OCI-LY7 (cell line): Measurements from ENCODE around the gene XRCC4. TPM values are rescaled to one million over a fixed set of nuclear protein-coding genes. Genes with fewer than 3 reads are reported as not detected.

Experiments used
- BruUV-seq: library from RNA; stranded (reverse); fragments of 400-500 nt; replicated peaks from 2 replicates; lab custom pipeline; 2021; lab: Mats Ljungman, UMichigan
- CTCF ChIA-PET: fragments of 300-600 bp; sonication (Branson Sonifier 250); formaldehyde crosslinking; loops from one replicate; lab custom pipeline; 2022; ENCODE audit warnings: antibody characterized with exemption; ENCODE audit not compliant: unreplicated experiment; lab: Charles Lee
- POLR2A ChIA-PET: fragments of 300-600 bp; sonication (Branson Sonifier 250); formaldehyde crosslinking; loops from one replicate; lab custom pipeline; 2022; ENCODE audit warnings: antibody characterized with exemption; lab: Charles Lee
- DNase-seq: peaks from one replicate; pipeline ENCODE4 v3.0.0-alpha.2; 2015; ENCODE audit warnings: low spot score
- H2AFZ ChIP-seq: fragments of 200-600 bp; sonication (generic), shearing (Covaris generic); 2 replicates; pipeline ENCODE4 v1.6.1; 2014; ENCODE audit warnings: mild to moderate bottlenecking, antibody characterized with exemption, low read length, moderate library complexity
- H3K27ac ChIP-seq: fragments of 200-600 bp; sonication (generic); 2 replicates; pipeline ENCODE4 v1.5.1; 2014; ENCODE audit warnings: mixed run types, low read depth, mild to moderate bottlenecking, moderate library complexity, low read length, inconsistent platforms; ENCODE audit not compliant: poor library complexity, severe bottlenecking
- H3K36me3 ChIP-seq: fragments of 200-600 bp; sonication (generic); 2 replicates; pipeline ENCODE4 v1.6.1; 2014; ENCODE audit warnings: mild to moderate bottlenecking, antibody characterized with exemption, low read length, moderate library complexity, mixed read lengths; ENCODE audit not compliant: insufficient read depth
- H3K4me1 ChIP-seq: fragments of 200-600 bp; sonication (generic); 2 replicates; pipeline ENCODE4 v1.5.1; 2014; ENCODE audit warnings: mild to moderate bottlenecking, low read length; ENCODE audit not compliant: insufficient read depth, poor library complexity, severe bottlenecking
- H3K4me2 ChIP-seq: fragments of 200-600 bp; sonication (generic); 2 replicates; pipeline ENCODE4 v1.6.1; 2014; ENCODE audit warnings: mild to moderate bottlenecking, low read length
- H3K4me3 ChIP-seq: fragments of 200-600 bp; sonication (generic); 2 replicates; pipeline ENCODE4 v1.5.1; 2014; ENCODE audit warnings: mild to moderate bottlenecking, low read depth, low read length; ENCODE audit not compliant: poor library complexity, severe bottlenecking
- H3K79me2 ChIP-seq: fragments of 200-600 bp; sonication (generic); 2 replicates; pipeline ENCODE4 v1.6.1; 2016; ENCODE audit warnings: low read depth, mild to moderate bottlenecking, low read length, moderate library complexity, mixed read lengths; ENCODE audit not compliant: insufficient read depth
- H3K9me2 ChIP-seq: fragments of 200-600 bp; sonication (generic); 2 replicates; pipeline ENCODE4 v1.6.1; 2016; ENCODE audit warnings: mild to moderate bottlenecking, low read length, mixed read lengths; ENCODE audit not compliant: insufficient read depth
- H3K9me3 ChIP-seq: fragments of 200-600 bp; sonication (generic); 2 replicates; pipeline ENCODE4 v1.6.1; 2014; ENCODE audit warnings: mild to moderate bottlenecking, mixed run types, low read length, mixed read lengths
- H4K20me1 ChIP-seq: fragments of 200-600 bp; sonication (generic); 2 replicates; pipeline ENCODE4 v1.6.1; 2014; ENCODE audit warnings: mild to moderate bottlenecking, antibody characterized with exemption, low read length, moderate library complexity, mixed read lengths; ENCODE audit not compliant: insufficient read depth
- EZH2phosphoT487 ChIP-seq: fragments of 200-600 bp; sonication (generic); IDR thresholded peaks from 2 replicates; pipeline ENCODE4 v1.6.1; 2018; ENCODE audit warnings: low read depth, borderline replicate concordance, mild to moderate bottlenecking, mixed run types, antibody characterized with exemption, low read length, moderate library complexity, mixed read lengths
- intact Hi-C: fragments of 100-400 bp; cut with micrococcal nuclease; formaldehyde crosslinking; loops from one replicate; pipeline ENCODE4 v1.10.0; 2022; ENCODE audit not compliant: unreplicated experiment
- total RNA-seq, 2 experiments: library from RNA; depleted of rRNA in 1 of 2; stranded (reverse); fragments of >200 nt in 1 of 2; shearing (Covaris generic) in 1 of 2; gene quantifications; 2 replicates each; pipeline ENCODE4 v1.2.3, GENCODE V29; 2014 to 2022
- TF ChIP-seq, protein P1 (sequence below): fragments of 200-600 bp; sonication (generic); conservative IDR thresholded peaks from 2 replicates; pipeline ENCODE4 v1.5.1; 2014; ENCODE audit warnings: mild to moderate bottlenecking, antibody characterized with exemption, low read length, moderate library complexity, mixed read lengths

Gene XRCC4
- total RNA-seq, 2 experiments from 2014 or later = 14.5 to 23.3 TPM

DNA sequence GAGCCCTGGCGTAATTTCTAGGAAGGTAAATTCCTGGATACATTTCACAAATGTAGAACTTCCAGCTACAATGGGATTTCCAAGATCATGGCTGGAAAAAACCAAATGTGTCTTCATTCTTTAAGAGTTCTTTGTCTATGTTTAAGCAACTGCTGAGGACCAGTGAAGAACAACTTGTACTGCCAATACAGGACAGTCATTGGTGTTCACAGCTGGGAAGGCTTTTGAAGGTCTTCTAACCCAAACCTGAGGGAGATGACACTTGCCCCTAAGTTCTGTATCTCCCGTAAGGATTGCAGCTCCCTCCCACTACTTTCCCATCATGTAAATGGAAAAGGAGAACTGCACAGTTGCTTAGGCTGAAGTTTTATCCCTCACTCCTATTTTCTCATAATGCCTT, 28.5 kb upstream of the XRCC4 start:
- Histone ChIP-seq H4K20me1 (no peaks in the 10 kb centered on the region), H3K4me3 (no peak overlapping the region), H3K4me2 (no peak overlapping the region), H3K79me2 (no peaks in the 10 kb centered on the region), H3K9me2 (no peaks in the 10 kb centered on the region), H2AFZ (no peak overlapping the region), H3K4me1 (no peaks in the 10 kb centered on the region), H3K36me3 (peaks cover 15% of the 10 kb centered on the region; the same call in 1 of the 2 replicates), H3K9me3 (no peaks in the 10 kb centered on the region), H3K27ac (no peak overlapping the region)
- TF ChIP-seq, protein P1, sequence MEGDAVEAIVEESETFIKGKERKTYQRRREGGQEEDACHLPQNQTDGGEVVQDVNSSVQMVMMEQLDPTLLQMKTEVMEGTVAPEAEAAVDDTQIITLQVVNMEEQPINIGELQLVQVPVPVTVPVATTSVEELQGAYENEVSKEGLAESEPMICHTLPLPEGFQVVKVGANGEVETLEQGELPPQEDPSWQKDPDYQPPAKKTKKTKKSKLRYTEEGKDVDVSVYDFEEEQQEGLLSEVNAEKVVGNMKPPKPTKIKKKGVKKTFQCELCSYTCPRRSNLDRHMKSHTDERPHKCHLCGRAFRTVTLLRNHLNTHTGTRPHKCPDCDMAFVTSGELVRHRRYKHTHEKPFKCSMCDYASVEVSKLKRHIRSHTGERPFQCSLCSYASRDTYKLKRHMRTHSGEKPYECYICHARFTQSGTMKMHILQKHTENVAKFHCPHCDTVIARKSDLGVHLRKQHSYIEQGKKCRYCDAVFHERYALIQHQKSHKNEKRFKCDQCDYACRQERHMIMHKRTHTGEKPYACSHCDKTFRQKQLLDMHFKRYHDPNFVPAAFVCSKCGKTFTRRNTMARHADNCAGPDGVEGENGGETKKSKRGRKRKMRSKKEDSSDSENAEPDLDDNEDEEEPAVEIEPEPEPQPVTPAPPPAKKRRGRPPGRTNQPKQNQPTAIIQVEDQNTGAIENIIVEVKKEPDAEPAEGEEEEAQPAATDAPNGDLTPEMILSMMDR = no peak
- no peak for TF ChIP-seq EZH2phosphoT487
- POLR2A ChIA-PET = interaction anchor here (0.6 to 1.5 kb wide), 3 partner anchors 29 to 346 kb away, joined by 3 to 4 read pairs (median 3); partner anchors contain the start of genes TMEM167A and XRCC4
- CTCF ChIA-PET = no interaction called here
- DNase-seq = no peak
- BruUV-seq = no TSS peak
- intact Hi-C loops = no loop called here

DNA sequence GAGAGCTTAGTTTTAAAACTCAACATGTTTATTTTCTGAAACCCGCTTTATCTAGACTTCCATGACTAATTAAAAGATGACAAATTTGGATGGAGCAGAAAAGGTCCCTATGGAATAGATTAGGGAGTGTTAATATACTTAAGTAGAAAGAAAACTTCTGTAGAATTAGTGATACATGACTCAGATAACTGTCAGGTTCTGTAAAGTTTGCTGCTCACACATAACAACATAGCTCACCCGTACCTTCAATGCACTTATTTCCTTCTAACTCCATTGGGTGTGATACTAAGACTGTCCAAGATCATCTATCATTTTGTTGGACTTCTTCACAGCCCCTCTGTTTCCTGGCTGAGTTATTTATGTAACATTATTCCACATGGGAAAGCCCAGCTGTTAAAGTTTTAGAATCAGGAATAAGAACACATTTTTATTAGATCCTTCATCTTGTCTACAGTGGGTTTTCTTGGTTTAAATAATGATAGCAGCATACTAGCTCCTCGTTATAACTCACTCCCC, 27.9 kb upstream of the XRCC4 start:
- H3K4me3 ChIP-seq = no peak overlapping the region
- H3K9me3 ChIP-seq = no peaks in the 10 kb centered on the region
- H3K4me2 ChIP-seq = no peak overlapping the region
- no peaks in the 10 kb centered on the region for H3K9me2 ChIP-seq
- H4K20me1 ChIP-seq = no peaks in the 10 kb centered on the region
- ChIA-PET POLR2A (interaction anchor here (0.5 to 1.5 kb wide), 4 partner anchors 17 to 345 kb away, joined by 3 to 4 read pairs (median 3); partner anchors contain the start of genes TMEM167A and XRCC4), CTCF (no interaction called here)
- no peak overlapping the region for H3K27ac ChIP-seq
- no peak for DNase-seq
- no TSS peak for BruUV-seq
- intact Hi-C loops = no loop called here
- H3K36me3 ChIP-seq = peaks cover 21% of the 10 kb centered on the region; the same call in 1 of the 2 replicates
- no peaks in the 10 kb centered on the region for H3K79me2 ChIP-seq
- H2AFZ ChIP-seq = no peak overlapping the region
- no peaks in the 10 kb centered on the region for H3K4me1 ChIP-seq
- TF ChIP-seq EZH2phosphoT487 = no peak
- TF ChIP-seq, protein P1 = no peak

DNA sequence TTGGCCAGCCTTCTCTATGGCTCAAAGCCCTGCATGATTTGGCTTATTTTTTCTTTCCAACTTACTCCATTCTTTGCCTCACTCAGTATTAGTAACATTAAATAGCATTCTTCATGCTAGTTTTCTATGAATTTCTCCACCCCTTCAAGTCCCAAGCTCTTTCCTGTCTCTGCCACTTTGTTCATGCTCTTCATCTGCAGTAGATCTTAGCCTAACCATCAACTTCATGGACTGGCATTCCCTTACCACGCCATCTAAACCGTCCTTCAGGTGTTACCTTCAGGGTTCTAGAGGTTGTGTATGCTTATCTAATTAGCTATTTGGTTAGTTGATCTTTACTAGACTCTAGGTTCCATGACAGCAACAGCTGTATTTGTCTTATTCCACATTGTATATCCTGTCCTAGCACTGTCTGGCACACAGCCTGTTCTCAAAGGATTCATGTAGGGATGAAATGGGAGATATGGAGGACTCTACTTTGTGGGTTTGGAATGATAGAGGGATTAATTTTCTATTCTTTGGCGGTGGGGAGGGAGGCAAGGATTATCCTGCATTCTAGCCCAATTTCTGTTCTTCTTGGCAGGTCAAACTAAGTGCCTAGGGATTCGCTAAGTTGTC, 26.5 kb upstream of the XRCC4 start:
- H3K36me3 ChIP-seq = peaks cover 31% of the 10 kb centered on the region; the same call in 1 of the 2 replicates
- BruUV-seq = no TSS peak
- no peaks in the 10 kb centered on the region for H3K4me1 ChIP-seq
- H4K20me1 ChIP-seq = no peaks in the 10 kb centered on the region
- ChIA-PET POLR2A (interaction anchor here (0.8 to 1.2 kb wide), 3 partner anchors 8 to 57 kb away, joined by 3 to 5 read pairs (median 3); partner anchors contain the start of genes TMEM167A and XRCC4), CTCF (no interaction called here)
- H3K79me2 ChIP-seq = no peaks in the 10 kb centered on the region
- no peak for DNase-seq
- H3K27ac ChIP-seq = no peak overlapping the region
- no peaks in the 10 kb centered on the region for H3K9me2 ChIP-seq
- intact Hi-C loops = no loop called here
- H3K4me3 ChIP-seq = no peak overlapping the region
- no peak overlapping the region for H3K4me2 ChIP-seq
- TF ChIP-seq EZH2phosphoT487 = no peak
- no peaks in the 10 kb centered on the region for H3K9me3 ChIP-seq
- H2AFZ ChIP-seq = no peak overlapping the region
